NB4 (cell line): ENCODE measurements around the gene TPH1.

Source experiments
- POLR2A ChIP-seq: IDR thresholded peaks from 2 replicates; pipeline ENCODE4 v1.6.1; 2011; ENCODE audit warnings: mild to moderate bottlenecking; ENCODE audit not compliant: insufficient read length; ENCODE audit errors: extremely low read depth
- TF ChIP-seq, protein P1 (sequence below): IDR thresholded peaks from one replicate; pipeline ENCODE4 v1.5.1; 2012; ENCODE audit warnings: low read depth, low read length
- TF ChIP-seq, protein P2 (sequence below): IDR thresholded peaks from 2 replicates; pipeline ENCODE4 v1.6.1; 2011; ENCODE audit warnings: low read depth, low read length

DNA sequence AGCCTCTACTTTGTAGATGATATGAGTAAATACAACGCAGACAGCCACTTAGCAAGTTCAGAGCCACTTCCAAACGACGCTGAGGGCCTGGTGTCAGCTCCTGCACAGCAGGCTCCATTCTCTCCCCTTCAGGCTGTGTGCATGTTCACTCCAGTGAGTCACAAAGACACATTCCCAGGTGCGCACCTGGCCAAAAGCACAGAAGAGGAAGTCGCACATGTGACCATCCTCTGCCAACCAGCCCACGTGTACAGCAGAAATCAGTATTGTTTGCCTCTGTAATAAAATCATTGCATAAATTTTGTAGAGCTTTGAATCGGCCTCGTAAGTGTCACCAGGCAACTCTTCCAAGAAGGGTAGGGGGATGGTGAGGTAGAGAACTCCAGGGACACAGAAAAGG lies 19.5 kb upstream of the TPH1 start:
- TF ChIP-seq POLR2A: no peak
- TF ChIP-seq, protein P1, sequence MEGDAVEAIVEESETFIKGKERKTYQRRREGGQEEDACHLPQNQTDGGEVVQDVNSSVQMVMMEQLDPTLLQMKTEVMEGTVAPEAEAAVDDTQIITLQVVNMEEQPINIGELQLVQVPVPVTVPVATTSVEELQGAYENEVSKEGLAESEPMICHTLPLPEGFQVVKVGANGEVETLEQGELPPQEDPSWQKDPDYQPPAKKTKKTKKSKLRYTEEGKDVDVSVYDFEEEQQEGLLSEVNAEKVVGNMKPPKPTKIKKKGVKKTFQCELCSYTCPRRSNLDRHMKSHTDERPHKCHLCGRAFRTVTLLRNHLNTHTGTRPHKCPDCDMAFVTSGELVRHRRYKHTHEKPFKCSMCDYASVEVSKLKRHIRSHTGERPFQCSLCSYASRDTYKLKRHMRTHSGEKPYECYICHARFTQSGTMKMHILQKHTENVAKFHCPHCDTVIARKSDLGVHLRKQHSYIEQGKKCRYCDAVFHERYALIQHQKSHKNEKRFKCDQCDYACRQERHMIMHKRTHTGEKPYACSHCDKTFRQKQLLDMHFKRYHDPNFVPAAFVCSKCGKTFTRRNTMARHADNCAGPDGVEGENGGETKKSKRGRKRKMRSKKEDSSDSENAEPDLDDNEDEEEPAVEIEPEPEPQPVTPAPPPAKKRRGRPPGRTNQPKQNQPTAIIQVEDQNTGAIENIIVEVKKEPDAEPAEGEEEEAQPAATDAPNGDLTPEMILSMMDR: no peak
- TF ChIP-seq, protein P2, sequence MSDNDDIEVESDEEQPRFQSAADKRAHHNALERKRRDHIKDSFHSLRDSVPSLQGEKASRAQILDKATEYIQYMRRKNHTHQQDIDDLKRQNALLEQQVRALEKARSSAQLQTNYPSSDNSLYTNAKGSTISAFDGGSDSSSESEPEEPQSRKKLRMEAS: no peak
